Aorta (tissue), 5 donors: ENCODE measurements around the gene BIRC7. TPM values are rescaled to one million over a fixed set of nuclear protein-coding genes. Genes with fewer than 3 reads are reported as not detected.
"Not testable (repeated sequence)": the region's sequence is repeated elsewhere in the genome, so short reads cannot be mapped to it uniquely, and the experiment has no call there.

Source experiments
- ATAC-seq: fragments of 200-7000 bp; cut with Tn5 transposase; one replicate; pipeline ENCODE4 v1.9.1; 2022; ENCODE audit warnings: moderate library complexity; ENCODE audit not compliant: low FRiP score
- DNase-seq, 2 donors: peaks; one replicate each; pipeline ENCODE4 v3.0.0-alpha.2; 2020
- H3K27ac ChIP-seq, 2 donors: one replicate each; pipeline ENCODE4 v1.5.1; 2013; ENCODE audit warnings: low read length in 2 of 2, mild to moderate bottlenecking in 2 of 2, moderate library complexity in 2 of 2, control low read depth in 1 of 2, inconsistent platforms in 1 of 2, low read depth in 1 of 2
- H3K27me3 ChIP-seq, 2 donors: one replicate each; pipeline ENCODE4 v1.6.1; 2013; ENCODE audit warnings: control low read depth in 1 of 2, low read length in 1 of 2, mild to moderate bottlenecking in 1 of 2, moderate library complexity in 1 of 2; ENCODE audit not compliant: insufficient read depth in 2 of 2, control insufficient read depth in 1 of 2
- H3K36me3 ChIP-seq, 2 donors: one replicate each; pipeline ENCODE4 v1.6.1; 2013; ENCODE audit warnings: control low read depth in 1 of 2, low read length in 1 of 2, mild to moderate bottlenecking in 1 of 2; ENCODE audit not compliant: insufficient read depth in 2 of 2, control insufficient read depth in 1 of 2
- H3K4me1 ChIP-seq, 2 donors: one replicate each; pipeline ENCODE4 v1.6.1; 2013; ENCODE audit warnings: low read length in 2 of 2, control low read depth in 1 of 2, mild to moderate bottlenecking in 1 of 2, moderate library complexity in 1 of 2; ENCODE audit not compliant: insufficient read depth in 2 of 2, control insufficient read depth in 1 of 2
- H3K4me3 ChIP-seq, 2 donors: one replicate each; pipeline ENCODE4 v1.5.1; 2013; ENCODE audit warnings: low read length in 2 of 2, control low read depth in 1 of 2, mild to moderate bottlenecking in 1 of 2
- H3K9me3 ChIP-seq: one replicate; pipeline ENCODE4 v1.6.1; 2013; ENCODE audit warnings: mild to moderate bottlenecking, low read length; ENCODE audit not compliant: control insufficient read depth
- WGBS, 2 donors: extraction: QIAGEN DNeasy Blood & Tissue Kit; methylation state at CpG; one replicate each; pipeline ENCODE4 v1.1.7; 2013; 5-methylcytosine and 5-hydroxymethylcytosine counted together
- intact Hi-C, 2 donors: fragments of 100-400 bp; cut with DNase I; formaldehyde crosslinking; loops; one replicate each; pipeline versions ENCODE4 v1.14.2 to v1.15.0; 2022
- polyA plus RNA-seq, 2 donors: library from polyadenylated mRNA; stranded (reverse); fragments of 200-250 nt; gene quantifications; one replicate each; pipeline ENCODE4 v1.2.3, GENCODE V29; 2013
- total RNA-seq, 2 donors: library from RNA; stranded (reverse); fragmentation: NEBNext Ultra II Directional; extraction: Animal tissue kit (Norgen Biotek cat#: 25700); gene quantifications; one replicate each; pipeline ENCODE4 v1.2.1, GENCODE V29; 2021
- donor health status: healthy with polysubstance abuse.
- donor health status: Bipolar disorder and iron deficiency.
- donor health status: DM: no; HTN: no; CAD: no.
- donor health status: DM: no; HTN: no; CAD: no.
- donor health status: DM: yes; HTN: yes; CAD: no.

BIRC7 gene
- total and polyA plus RNA-seq, 4 donors = not detected

- ATAC-seq = no peak
- H3K27ac ChIP-seq = no peak overlapping the region
- no peak overlapping the region for H3K4me3 ChIP-seq
- no peaks in the 10 kb centered on the region for H3K4me1 ChIP-seq
- no peaks in the 10 kb centered on the region for H3K27me3 ChIP-seq
- intact Hi-C loops = no loop called here
- no peaks in the 10 kb centered on the region for H3K36me3 ChIP-seq
- WGBS, 2 donors = 41 to 47% methylated on average over 46 to 50 of the region's 50 CpGs
- no peak for DNase-seq
- no peaks in the 10 kb centered on the region for H3K9me3 ChIP-seq
Measured at GRCh38 chr20:63246490-63247288, 11.0 kb downstream of the BIRC7 start.

GRCh38 chr20:63247671-63248228 is 12.0 kb downstream of the BIRC7 start:
- no peak for ATAC-seq
- H3K36me3 ChIP-seq = no peaks in the 10 kb centered on the region
- H3K4me1 ChIP-seq = no peaks in the 10 kb centered on the region
- H3K4me3 ChIP-seq = no peak overlapping the region
- DNase-seq = no peak
- no peaks in the 10 kb centered on the region for H3K9me3 ChIP-seq
- intact Hi-C loops = no loop called here
- no peak overlapping the region for H3K27ac ChIP-seq
- WGBS, 2 donors = 77 to 81% methylated on average over 24 of the region's 24 CpGs
- no peaks in the 10 kb centered on the region for H3K27me3 ChIP-seq

GRCh38 chr20:63248835-63249591 is 13.3 kb downstream of the BIRC7 start:
- H3K9me3 ChIP-seq = no peaks in the 10 kb centered on the region
- H3K4me3 ChIP-seq = no peak overlapping the region
- no peak for DNase-seq
- H3K27me3 ChIP-seq = no peaks in the 10 kb centered on the region
- no peak overlapping the region for H3K27ac ChIP-seq
- 65 to 77% methylated on average over 24 to 25 of the region's 25 CpGs for WGBS, 2 donors
- intact Hi-C loops = no loop called here
- no peaks in the 10 kb centered on the region for H3K4me1 ChIP-seq
- H3K36me3 ChIP-seq = no peaks in the 10 kb centered on the region
- no peak for ATAC-seq

GRCh38 chr20:63249891-63250290 is 14.2 kb downstream of the BIRC7 start:
- Histone ChIP-seq H3K27ac (no peak overlapping the region), H3K4me1 (no peaks in the 10 kb centered on the region), H3K4me3 (no peak overlapping the region), H3K9me3 (no peaks in the 10 kb centered on the region), H3K36me3 (no peaks in the 10 kb centered on the region), H3K27me3 (no peaks in the 10 kb centered on the region)
- WGBS, 2 donors = 91 to 98% methylated on average over 15 of the region's 15 CpGs
- intact Hi-C loops = no loop called here
- ATAC-seq (no peak), DNase-seq (no peak)

GRCh38 chr20:63251350-63251749 is 15.6 kb downstream of the BIRC7 start:
- H3K36me3 ChIP-seq, H3K27me3 ChIP-seq, H3K27ac ChIP-seq, H3K4me3 ChIP-seq, H3K9me3 ChIP-seq, H3K4me1 ChIP-seq, intact Hi-C loops, ATAC-seq, DNase-seq: not testable (repeated sequence)
- WGBS, 2 donors = 29 to 46% methylated on average over 12 to 14 of the region's 14 CpGs

GRCh38 chr20:63252284-63252711 is 16.6 kb downstream of the BIRC7 start:
- DNase-seq (no peak), ATAC-seq (no peak)
- 73 to 77% methylated on average over 8 of the region's 8 CpGs for WGBS, 2 donors
- intact Hi-C loops = no loop called here
- Histone ChIP-seq H3K27me3 (no peaks in the 10 kb centered on the region), H3K4me1 (no peaks in the 10 kb centered on the region), H3K27ac (no peak overlapping the region), H3K36me3 (no peaks in the 10 kb centered on the region), H3K4me3 (no peak overlapping the region), H3K9me3 (no peaks in the 10 kb centered on the region)

GRCh38 chr20:63253065-63253437 is 17.3 kb downstream of the BIRC7 start:
- Histone ChIP-seq H3K9me3 (no peaks in the 10 kb centered on the region), H3K4me1 (no peaks in the 10 kb centered on the region), H3K4me3 (no peak overlapping the region), H3K27me3 (no peaks in the 10 kb centered on the region), H3K27ac (no peak overlapping the region), H3K36me3 (no peaks in the 10 kb centered on the region)
- ATAC-seq = no peak
- intact Hi-C loops = no loop called here
- 13 to 22% methylated on average over 16 of the region's 16 CpGs for WGBS, 2 donors
- no peak for DNase-seq

- intact Hi-C loops = no loop called here
- H3K36me3 ChIP-seq = no peaks in the 10 kb centered on the region
- WGBS, 2 donors = 1% methylated on average over 68 to 89 of the region's 89 CpGs
- no peak overlapping the region for H3K4me3 ChIP-seq
- no peak overlapping the region for H3K27ac ChIP-seq
- H3K4me1 ChIP-seq = no peaks in the 10 kb centered on the region
- ATAC-seq (no peak), DNase-seq (no peak)
- no peaks in the 10 kb centered on the region for H3K9me3 ChIP-seq
- no peaks in the 10 kb centered on the region for H3K27me3 ChIP-seq
Measured at GRCh38 chr20:63253438-63254231, 17.9 kb downstream of the BIRC7 start.
